Kidney epithelial cell (primary cell): ENCODE results near the gene NCAPG2. TPM values are rescaled to one million over a fixed set of nuclear protein-coding genes. Genes with fewer than 3 reads are reported as not detected.

Experiments used
- DNase-seq: peaks from one replicate; pipeline ENCODE4 v3.0.0-alpha.2; 2010; ENCODE audit warnings: low read depth
- H3K27me3 ChIP-seq: 2 replicates; pipeline ENCODE4 v1.6.0; 2011; ENCODE audit warnings: low read length; ENCODE audit not compliant: control insufficient read depth, insufficient read depth
- H3K36me3 ChIP-seq: 2 replicates; pipeline ENCODE4 v1.5.1; 2011; ENCODE audit warnings: low read length; ENCODE audit not compliant: control insufficient read depth, insufficient read depth
- H3K4me3 ChIP-seq: 2 replicates; pipeline ENCODE4 v1.5.1; 2011; ENCODE audit warnings: low read depth, mild to moderate bottlenecking, control low read depth, low read length
- CTCF ChIP-seq: IDR thresholded peaks from 2 replicates; pipeline ENCODE4 v1.5.1; 2011; ENCODE audit warnings: mild to moderate bottlenecking, moderate library complexity, low read length, control low read depth, inconsistent platforms; ENCODE audit not compliant: insufficient read depth, poor library complexity, severe bottlenecking
- total RNA-seq: library from RNA; depleted of rRNA; stranded (reverse); fragments of >200 nt; gene quantifications from 2 replicates; pipeline ENCODE4 v1.2.3, GENCODE V29; 2015

NCAPG2 gene
- total RNA-seq, 1 donor from 2014 or later = 8.5 TPM

GRCh38 chr7:158586499-158587161, 118.0 kb downstream of the NCAPG2 start:
- no peak for TF ChIP-seq CTCF
- peaks cover 33% of the 10 kb centered on the region for H3K27me3 ChIP-seq

GRCh38 chr7:158585721-158586498, 118.7 kb downstream of the NCAPG2 start:
- TF ChIP-seq CTCF = no peak
- no peaks in the 10 kb centered on the region for H3K36me3 ChIP-seq
- peaks cover 33% of the 10 kb centered on the region for H3K27me3 ChIP-seq
- no peak overlapping the region for H3K4me3 ChIP-seq
- no peak for DNase-seq

More at GRCh38 chr7:158586499-158587161, 118.0 kb downstream of the NCAPG2 start:
- Histone ChIP-seq H3K4me3 (no peak overlapping the region), H3K36me3 (no peaks in the 10 kb centered on the region)
- no peak for DNase-seq

- TF ChIP-seq CTCF = no peak
- no peak overlapping the region for H3K4me3 ChIP-seq
- DNase-seq = no peak
Observed at GRCh38 chr7:158584407-158584806, 120.2 kb downstream of the NCAPG2 start.

GRCh38 chr7:158583810-158584209, 120.8 kb downstream of the NCAPG2 start:
- TF ChIP-seq CTCF = no peak
- Histone ChIP-seq H3K36me3 (no peaks in the 10 kb centered on the region), H3K27me3 (peaks cover 25% of the 10 kb centered on the region), H3K4me3 (no peak overlapping the region)
- DNase-seq = no peak

More at GRCh38 chr7:158584407-158584806, 120.2 kb downstream of the NCAPG2 start:
- Histone ChIP-seq H3K27me3 (peaks cover 31% of the 10 kb centered on the region), H3K36me3 (no peaks in the 10 kb centered on the region)

GRCh38 chr7:158583143-158583542, 121.5 kb downstream of the NCAPG2 start:
- TF ChIP-seq CTCF = no peak
- H3K36me3 ChIP-seq = no peaks in the 10 kb centered on the region
- DNase-seq = no peak
- H3K4me3 ChIP-seq = no peak overlapping the region
- peaks cover 19% of the 10 kb centered on the region for H3K27me3 ChIP-seq
